SK-N-SH treated with all-trans-retinoic acid at 6 μM for 48 hours (cell line): ENCODE data around the gene FGB.

Source experiments
- ATAC-seq: fragments of 200-7000 bp; cut with Tn5 transposase; 3 replicates; pipeline ENCODE4 v1.9.1; 2020; ENCODE audit warnings: mild to moderate bottlenecking, moderate library complexity
- ARNTL ChIP-seq: fragments of 450-650 bp; formaldehyde crosslinking; IDR thresholded peaks from 2 replicates; pipeline ENCODE4 v1.5.0; 2020; ENCODE audit warnings: low read depth, mild to moderate bottlenecking, moderate library complexity, borderline replicate concordance
- BACH2 ChIP-seq: fragments of 250-450 bp; sonication (Bioruptor Pico); IDR thresholded peaks from 2 replicates; pipeline ENCODE4 v1.9.0; 2021; ENCODE audit warnings: mild to moderate bottlenecking, borderline replicate concordance
- CREB5 ChIP-seq: fragments of 250-450 bp; sonication (Bioruptor Pico); IDR thresholded peaks from 2 replicates; pipeline ENCODE4 v1.5.1; 2020; ENCODE audit warnings: low read depth, mild to moderate bottlenecking, moderate library complexity
- CSDC2 ChIP-seq: fragments of 250-450 bp; sonication (Bioruptor Pico); IDR thresholded peaks from 2 replicates; pipeline ENCODE4 v1.5.0; 2020; ENCODE audit warnings: mild to moderate bottlenecking, moderate library complexity
- ESRRG ChIP-seq: fragments of 250-450 bp; sonication (Bioruptor Pico); IDR thresholded peaks from 2 replicates; pipeline ENCODE4 v1.6.1; 2021; ENCODE audit warnings: mild to moderate bottlenecking
- GLIS3 ChIP-seq: fragments of 250-450 bp; sonication (Bioruptor Pico); IDR thresholded peaks from 2 replicates; pipeline ENCODE4 v1.5.0; 2020; ENCODE audit warnings: mild to moderate bottlenecking, moderate library complexity
- ISL1 ChIP-seq: fragments of 250-450 bp; sonication (Bioruptor Pico); IDR thresholded peaks from 2 replicates; pipeline ENCODE4 v2.1.2; 2022; ENCODE audit warnings: mild to moderate bottlenecking, moderate library complexity
- OSR1 ChIP-seq: fragments of 250-450 bp; sonication (Bioruptor Pico); IDR thresholded peaks from 2 replicates; pipeline ENCODE4 v1.8.0; 2022; ENCODE audit warnings: moderate library complexity, mild to moderate bottlenecking, inconsistent platforms
- PATZ1 ChIP-seq: fragments of 250-450 bp; sonication (Bioruptor Pico); IDR thresholded peaks from 2 replicates; pipeline ENCODE4 v1.8.0; 2020; ENCODE audit warnings: mild to moderate bottlenecking, moderate library complexity, borderline replicate concordance
- PPARA ChIP-seq: fragments of 250-450 bp; sonication (Bioruptor Pico); IDR thresholded peaks from 2 replicates; pipeline ENCODE4 v1.5.0; 2020; ENCODE audit warnings: mild to moderate bottlenecking, borderline replicate concordance
- RARB ChIP-seq: fragments of 250-450 bp; sonication (Bioruptor Pico); IDR thresholded peaks from 2 replicates; pipeline ENCODE4 v1.8.0; 2021; ENCODE audit warnings: mild to moderate bottlenecking, moderate library complexity
- SNAI2 ChIP-seq: fragments of 250-450 bp; sonication (Bioruptor Pico); IDR thresholded peaks from 2 replicates; pipeline ENCODE4 v1.5.0; 2020; ENCODE audit warnings: mild to moderate bottlenecking, moderate library complexity
- TCF4 ChIP-seq: fragments of 250-450 bp; sonication (Bioruptor Pico); IDR thresholded peaks from 2 replicates; pipeline ENCODE4 v1.8.0; 2021; ENCODE audit warnings: mild to moderate bottlenecking, moderate library complexity, borderline replicate concordance
- TOX ChIP-seq: fragments of 250-450 bp; sonication (Bioruptor Pico); IDR thresholded peaks from 2 replicates; pipeline ENCODE4 v1.8.0; 2021; ENCODE audit warnings: mild to moderate bottlenecking, moderate library complexity, borderline replicate concordance
- ZC3H10 ChIP-seq: fragments of 250-450 bp; sonication (Bioruptor Pico); IDR thresholded peaks from 2 replicates; pipeline ENCODE4 v1.5.1; 2021; ENCODE audit warnings: mild to moderate bottlenecking, moderate library complexity
- ZFP3 ChIP-seq: fragments of 250-450 bp; sonication (Bioruptor Pico); IDR thresholded peaks from 2 replicates; pipeline ENCODE4 v1.5.0; 2020; ENCODE audit warnings: mild to moderate bottlenecking, moderate library complexity
- ZFP30 ChIP-seq: fragments of 450-650 bp; formaldehyde crosslinking; IDR thresholded peaks from 2 replicates; pipeline ENCODE4 v1.5.0; 2022; ENCODE audit warnings: mild to moderate bottlenecking, moderate library complexity
- ZNF565 ChIP-seq: fragments of 450-650 bp; formaldehyde crosslinking; conservative IDR thresholded peaks from 2 replicates; pipeline ENCODE4 v1.5.0; 2020; ENCODE audit warnings: low read depth, mild to moderate bottlenecking, moderate library complexity
- ZNF70 ChIP-seq: fragments of 450-650 bp; formaldehyde crosslinking; IDR thresholded peaks from 2 replicates; pipeline ENCODE4 v1.5.0; 2020; ENCODE audit warnings: mild to moderate bottlenecking, moderate library complexity
- ZNF8 ChIP-seq: fragments of 450-650 bp; formaldehyde crosslinking; IDR thresholded peaks from 2 replicates; pipeline ENCODE4 v1.5.0; 2020; ENCODE audit warnings: mild to moderate bottlenecking, moderate library complexity
- TF ChIP-seq, protein P1 (sequence below): fragments of 250-450 bp; sonication (Bioruptor Pico); IDR thresholded peaks from 2 replicates; pipeline ENCODE4 v1.5.0; 2020; ENCODE audit warnings: mild to moderate bottlenecking, moderate library complexity
- TF ChIP-seq, protein P2 (sequence below): fragments of 250-450 bp; sonication (Bioruptor Pico); IDR thresholded peaks from 2 replicates; pipeline ENCODE4 v1.5.1; 2021; ENCODE audit warnings: mild to moderate bottlenecking, moderate library complexity

FGB gene

GRCh38 chr4:154616731-154617130 lies 53.9 kb downstream of the FGB start (continued):
- TF ChIP-seq OSR1 (no peak), ZC3H10 (CRISPR knock-in tag) (no peak)

- TF ChIP-seq ZNF565 (CRISPR knock-in tag): no peak
- TF ChIP-seq PATZ1 (CRISPR knock-in tag): no peak
- TF ChIP-seq RARB (CRISPR knock-in tag): no peak
- TF ChIP-seq, protein P1, sequence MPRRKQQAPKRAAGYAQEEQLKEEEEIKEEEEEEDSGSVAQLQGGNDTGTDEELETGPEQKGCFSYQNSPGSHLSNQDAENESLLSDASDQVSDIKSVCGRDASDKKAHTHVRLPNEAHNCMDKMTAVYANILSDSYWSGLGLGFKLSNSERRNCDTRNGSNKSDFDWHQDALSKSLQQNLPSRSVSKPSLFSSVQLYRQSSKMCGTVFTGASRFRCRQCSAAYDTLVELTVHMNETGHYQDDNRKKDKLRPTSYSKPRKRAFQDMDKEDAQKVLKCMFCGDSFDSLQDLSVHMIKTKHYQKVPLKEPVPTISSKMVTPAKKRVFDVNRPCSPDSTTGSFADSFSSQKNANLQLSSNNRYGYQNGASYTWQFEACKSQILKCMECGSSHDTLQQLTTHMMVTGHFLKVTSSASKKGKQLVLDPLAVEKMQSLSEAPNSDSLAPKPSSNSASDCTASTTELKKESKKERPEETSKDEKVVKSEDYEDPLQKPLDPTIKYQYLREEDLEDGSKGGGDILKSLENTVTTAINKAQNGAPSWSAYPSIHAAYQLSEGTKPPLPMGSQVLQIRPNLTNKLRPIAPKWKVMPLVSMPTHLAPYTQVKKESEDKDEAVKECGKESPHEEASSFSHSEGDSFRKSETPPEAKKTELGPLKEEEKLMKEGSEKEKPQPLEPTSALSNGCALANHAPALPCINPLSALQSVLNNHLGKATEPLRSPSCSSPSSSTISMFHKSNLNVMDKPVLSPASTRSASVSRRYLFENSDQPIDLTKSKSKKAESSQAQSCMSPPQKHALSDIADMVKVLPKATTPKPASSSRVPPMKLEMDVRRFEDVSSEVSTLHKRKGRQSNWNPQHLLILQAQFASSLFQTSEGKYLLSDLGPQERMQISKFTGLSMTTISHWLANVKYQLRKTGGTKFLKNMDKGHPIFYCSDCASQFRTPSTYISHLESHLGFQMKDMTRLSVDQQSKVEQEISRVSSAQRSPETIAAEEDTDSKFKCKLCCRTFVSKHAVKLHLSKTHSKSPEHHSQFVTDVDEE (CRISPR knock-in tag): no peak
- no peak for TF ChIP-seq GLIS3
- TF ChIP-seq CSDC2 (CRISPR knock-in tag): no peak
- no peak for TF ChIP-seq TOX (CRISPR knock-in tag)
- no peak for TF ChIP-seq ZC3H10 (CRISPR knock-in tag)
- no peak for ATAC-seq
Observed at GRCh38 chr4:154617820-154618317, 55.1 kb downstream of the FGB start.

DNA sequence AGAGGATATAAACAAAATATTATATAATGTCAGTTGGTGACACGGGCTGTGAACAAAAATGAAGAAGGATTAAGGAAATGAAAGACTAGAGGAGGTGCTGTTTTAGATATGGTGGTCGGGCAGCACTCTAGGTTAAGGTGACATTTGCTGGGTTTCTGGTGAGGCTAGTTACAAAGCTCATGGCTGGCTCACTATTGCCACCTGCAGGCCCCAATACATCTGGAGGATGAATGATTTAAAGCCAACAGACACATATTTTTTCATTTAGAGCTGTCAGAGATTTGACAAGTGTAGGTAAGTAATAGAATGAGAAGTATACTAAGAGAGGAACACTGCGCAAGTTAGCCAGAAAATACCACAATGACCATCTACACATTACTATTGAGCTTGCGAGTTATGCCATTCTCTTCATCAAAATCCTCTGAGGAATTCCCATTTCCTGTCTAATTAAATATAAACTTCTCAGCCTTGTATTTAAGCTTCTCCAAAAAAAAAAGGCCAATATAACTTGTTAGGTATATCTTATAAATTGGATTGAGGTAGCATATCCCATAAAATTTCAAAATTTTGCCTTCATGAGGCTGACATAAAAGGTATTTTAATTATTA lies 56.0 kb downstream of the FGB start:
- ATAC-seq: peak; percentile 82
- TF ChIP-seq CSDC2 (CRISPR knock-in tag) (no peak), OSR1 (no peak), ESRRG (CRISPR knock-in tag) (no peak), SNAI2 (CRISPR knock-in tag) (no peak), ZFP3 (CRISPR knock-in tag) (no peak), TCF4 (CRISPR knock-in tag) (no peak), BACH2 (CRISPR knock-in tag) (no peak), ZNF565 (CRISPR knock-in tag) (no peak), ZNF70 (no peak), PPARA (no peak), ISL1 (CRISPR knock-in tag) (no peak), TOX (CRISPR knock-in tag) (no peak), ZNF8 (no peak), PATZ1 (CRISPR knock-in tag) (no peak), GLIS3 (no peak), ARNTL (no peak), CREB5 (CRISPR knock-in tag) (no peak), ZFP30 (CRISPR knock-in tag) (no peak)
- TF ChIP-seq, protein P2, sequence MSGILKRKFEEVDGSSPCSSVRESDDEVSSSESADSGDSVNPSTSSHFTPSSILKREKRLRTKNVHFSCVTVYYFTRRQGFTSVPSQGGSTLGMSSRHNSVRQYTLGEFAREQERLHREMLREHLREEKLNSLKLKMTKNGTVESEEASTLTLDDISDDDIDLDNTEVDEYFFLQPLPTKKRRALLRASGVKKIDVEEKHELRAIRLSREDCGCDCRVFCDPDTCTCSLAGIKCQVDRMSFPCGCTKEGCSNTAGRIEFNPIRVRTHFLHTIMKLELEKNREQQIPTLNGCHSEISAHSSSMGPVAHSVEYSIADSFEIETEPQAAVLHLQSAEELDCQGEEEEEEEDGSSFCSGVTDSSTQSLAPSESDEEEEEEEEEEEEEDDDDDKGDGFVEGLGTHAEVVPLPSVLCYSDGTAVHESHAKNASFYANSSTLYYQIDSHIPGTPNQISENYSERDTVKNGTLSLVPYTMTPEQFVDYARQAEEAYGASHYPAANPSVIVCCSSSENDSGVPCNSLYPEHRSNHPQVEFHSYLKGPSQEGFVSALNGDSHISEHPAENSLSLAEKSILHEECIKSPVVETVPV (CRISPR knock-in tag): no peak
- TF ChIP-seq, protein P1 (CRISPR knock-in tag): no peak
